Peyer's patch (tissue), 4 donors: ENCODE results near the gene CELF1.

ENCODE experiments used
- POLR2A ChIP-seq, 2 donors: fragments of 450-650 bp; IDR thresholded peaks; one replicate each; pipeline ENCODE4 v1.5.1; 2017; ENCODE audit warnings: antibody characterized with exemption in 2 of 2, mild to moderate bottlenecking in 2 of 2, moderate library complexity in 2 of 2
- TF ChIP-seq, protein P1 (sequence below), 6 experiments: fragments of 450-650 bp in 4 of 6; fragments of 200-600 bp in 2 of 6; sonication (generic) in 1 of 6; IDR thresholded peaks; one replicate each; pipeline ENCODE4 v1.5.1; 2017 to 2019; ENCODE audit warnings: antibody characterized with exemption in 6 of 6, mild to moderate bottlenecking in 3 of 6, moderate library complexity in 1 of 6

DNA sequence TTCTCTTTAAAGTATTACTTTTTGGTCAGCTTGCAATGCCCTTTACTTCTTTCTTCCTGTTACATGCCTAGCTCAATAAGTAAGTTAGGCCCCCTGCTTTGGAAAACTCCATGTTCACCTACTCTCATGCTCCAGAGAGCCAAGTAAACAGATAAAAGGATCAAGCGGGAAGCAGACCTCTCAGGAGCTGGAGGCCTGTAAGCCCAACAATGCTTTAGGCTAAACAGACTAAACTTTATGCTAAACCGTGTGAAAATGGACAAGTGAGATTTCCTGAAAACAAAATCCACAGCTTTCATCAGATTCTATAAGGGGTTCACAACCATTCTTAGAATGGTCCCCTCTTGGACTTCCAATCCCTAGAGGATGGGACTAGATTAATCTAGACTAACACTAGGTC is 40.2 kb downstream of the CELF1 start:
- TF ChIP-seq, protein P1, sequence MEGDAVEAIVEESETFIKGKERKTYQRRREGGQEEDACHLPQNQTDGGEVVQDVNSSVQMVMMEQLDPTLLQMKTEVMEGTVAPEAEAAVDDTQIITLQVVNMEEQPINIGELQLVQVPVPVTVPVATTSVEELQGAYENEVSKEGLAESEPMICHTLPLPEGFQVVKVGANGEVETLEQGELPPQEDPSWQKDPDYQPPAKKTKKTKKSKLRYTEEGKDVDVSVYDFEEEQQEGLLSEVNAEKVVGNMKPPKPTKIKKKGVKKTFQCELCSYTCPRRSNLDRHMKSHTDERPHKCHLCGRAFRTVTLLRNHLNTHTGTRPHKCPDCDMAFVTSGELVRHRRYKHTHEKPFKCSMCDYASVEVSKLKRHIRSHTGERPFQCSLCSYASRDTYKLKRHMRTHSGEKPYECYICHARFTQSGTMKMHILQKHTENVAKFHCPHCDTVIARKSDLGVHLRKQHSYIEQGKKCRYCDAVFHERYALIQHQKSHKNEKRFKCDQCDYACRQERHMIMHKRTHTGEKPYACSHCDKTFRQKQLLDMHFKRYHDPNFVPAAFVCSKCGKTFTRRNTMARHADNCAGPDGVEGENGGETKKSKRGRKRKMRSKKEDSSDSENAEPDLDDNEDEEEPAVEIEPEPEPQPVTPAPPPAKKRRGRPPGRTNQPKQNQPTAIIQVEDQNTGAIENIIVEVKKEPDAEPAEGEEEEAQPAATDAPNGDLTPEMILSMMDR (IDR thresholded peaks at IDR 0.05) = no peak
- no peak for TF ChIP-seq POLR2A (IDR thresholded peaks at IDR 0.05)
